ENCODE results near the gene SCNM1. TPM values are rescaled to one million over a fixed set of nuclear protein-coding genes. Genes with fewer than 3 reads are reported as not detected.

SCNM1 gene
- total and polyA plus RNA-seq, 8 donors, result 29.7 to 42.4 (median 38.9) TPM

DNA sequence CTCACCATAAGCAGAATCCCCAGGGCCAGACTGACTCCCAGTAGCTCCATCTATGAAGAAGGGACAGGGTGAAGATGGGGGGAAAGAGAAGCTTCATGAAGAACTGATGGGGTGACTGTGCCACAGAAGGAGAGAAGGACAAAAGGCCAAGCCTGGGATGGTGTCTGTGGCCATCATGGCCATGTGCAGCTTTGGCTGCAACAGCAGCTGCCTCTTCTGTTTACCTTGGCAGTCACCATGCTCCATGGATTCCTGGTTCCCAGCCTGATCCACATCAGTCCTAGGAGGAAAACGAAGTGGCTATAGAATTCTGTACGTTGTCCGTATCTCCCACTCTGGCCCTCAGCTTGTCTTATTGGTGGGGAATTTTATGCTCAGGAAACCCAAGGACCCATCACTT, 31.5 kb upstream of the SCNM1 start:
- ATAC-seq (no peak), DNase-seq (no peak)
- no peak overlapping the region for H3K4me3 ChIP-seq
- intact Hi-C loops (cut with DNase I), result no loop called here
- TF ChIP-seq CTCF (IDR thresholded peaks at IDR 0.05), result no peak
- peaks cover 0 to 26% of the 10 kb centered on the region in 2 donors for H3K27me3 ChIP-seq
- no peaks in the 10 kb centered on the region for H3K9me3 ChIP-seq
- no peaks in the 10 kb centered on the region for H3K36me3 ChIP-seq
- H3K27ac ChIP-seq, result no peak overlapping the region
- H3K4me1 ChIP-seq, result peaks cover 0 to 16% of the 10 kb centered on the region in 2 donors

DNA sequence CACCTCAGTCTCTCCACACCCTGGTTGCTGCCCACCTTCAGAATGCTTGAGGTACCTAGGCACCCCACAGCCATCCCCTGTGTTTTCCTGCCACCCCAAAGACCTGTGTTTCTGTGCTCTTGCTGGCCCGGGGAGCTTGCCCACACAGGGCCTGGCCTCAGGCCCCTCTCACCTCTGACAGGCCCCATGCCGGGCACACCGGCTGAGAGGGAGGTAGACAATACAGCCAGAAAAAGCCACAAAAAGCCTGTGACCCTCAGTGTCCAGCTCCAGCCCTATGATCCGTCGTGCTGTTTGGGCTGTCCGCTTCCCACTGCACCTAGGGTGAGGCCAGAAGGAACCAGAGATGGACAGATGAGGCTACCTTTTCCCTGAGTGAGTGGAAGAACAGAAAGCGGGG, 31.0 kb upstream of the SCNM1 start:
- no peak for TF ChIP-seq CTCF (IDR thresholded peaks at IDR 0.05)
- peaks cover 0 to 16% of the 10 kb centered on the region in 2 donors for H3K4me1 ChIP-seq
- peaks cover 0 to 26% of the 10 kb centered on the region in 2 donors for H3K27me3 ChIP-seq
- no peak overlapping the region for H3K4me3 ChIP-seq
- H3K9me3 ChIP-seq, result no peaks in the 10 kb centered on the region
- intact Hi-C loops (cut with DNase I), result no loop called here
- no peak for ATAC-seq
- no peaks in the 10 kb centered on the region for H3K36me3 ChIP-seq
- no peak overlapping the region for H3K27ac ChIP-seq
- no peak for DNase-seq

GRCh38 chr1:151135433-151136385, 30.2 kb upstream of the SCNM1 start:
- no peak for ATAC-seq
- Histone ChIP-seq H3K27ac (no peak overlapping the region), H3K9me3 (no peaks in the 10 kb centered on the region), H3K4me3 (no peak overlapping the region), H3K4me1 (peaks cover 0 to 15% of the 10 kb centered on the region in 2 donors), H3K27me3 (peaks cover 0 to 26% of the 10 kb centered on the region in 2 donors), H3K36me3 (no peaks in the 10 kb centered on the region)
- intact Hi-C loops (cut with DNase I), result no loop called here
- DNase-seq, result no peak
- no peak for TF ChIP-seq CTCF (IDR thresholded peaks at IDR 0.05)

GRCh38 chr1:151137789-151138188, 28.2 kb upstream of the SCNM1 start:
- Histone ChIP-seq H3K27me3 (peaks cover 0 to 5% of the 10 kb centered on the region in 2 donors), H3K4me1 (no peaks in the 10 kb centered on the region), H3K27ac (no peak overlapping the region), H3K9me3 (no peaks in the 10 kb centered on the region), H3K4me3 (no peak overlapping the region), H3K36me3 (no peaks in the 10 kb centered on the region)
- ATAC-seq, result no peak
- intact Hi-C loops (cut with DNase I), result no loop called here
- TF ChIP-seq CTCF (IDR thresholded peaks at IDR 0.05), result no peak
- no peak for DNase-seq

DNA sequence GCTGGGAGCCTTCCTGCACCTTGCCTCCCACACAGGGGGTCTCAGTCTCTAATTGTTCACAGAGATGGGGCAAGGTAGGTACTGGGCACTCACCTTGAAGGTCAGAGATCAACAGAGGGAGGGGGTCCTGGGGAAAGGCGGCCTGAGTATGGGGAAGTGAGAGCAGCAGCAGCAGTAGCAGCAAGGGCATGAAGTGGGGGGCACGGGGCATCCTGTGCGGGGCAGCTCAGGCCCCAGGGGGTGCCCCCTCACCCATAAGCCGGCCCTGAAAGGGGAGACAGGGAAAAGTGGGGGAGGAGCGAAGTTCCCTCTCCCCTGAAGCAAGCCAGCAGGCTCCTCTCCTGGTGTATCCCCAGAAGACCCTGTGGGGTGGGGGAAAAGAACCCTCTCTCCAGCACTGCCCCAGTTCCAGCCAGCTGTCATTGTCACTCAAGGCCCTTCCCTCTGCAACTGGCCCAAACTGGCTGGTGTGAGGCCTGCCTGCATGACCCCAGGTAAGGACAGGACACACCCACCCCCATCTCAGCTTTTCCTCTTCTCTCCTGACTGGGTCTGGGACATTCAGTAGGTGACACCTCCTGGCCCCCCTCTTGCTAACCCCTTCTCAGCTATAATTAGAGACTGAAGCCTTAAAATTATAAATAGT, 23.4 kb upstream of the SCNM1 start:
- Histone ChIP-seq H3K36me3 (no peaks in the 10 kb centered on the region), H3K27me3 (peaks cover 0 to 17% of the 10 kb centered on the region in 2 donors), H3K27ac (no peak overlapping the region), H3K4me1 (peaks cover 8 to 30% of the 10 kb centered on the region in 2 donors), H3K9me3 (no peaks in the 10 kb centered on the region), H3K4me3 (no peak overlapping the region)
- no peak for TF ChIP-seq CTCF (IDR thresholded peaks at IDR 0.05)
- DNase-seq (no peak), ATAC-seq (no peak)
- intact Hi-C loops (cut with DNase I), result no loop called here

Measured in left lung (tissue), 10 donors.